HEK293 (cell line): ENCODE measurements around the gene OIP5.

Experiments used
- CTCF ChIA-PET: fragments of 350-600 bp; formaldehyde crosslinking; extraction: SDS; loops from one replicate; lab custom pipeline; 2021; ENCODE audit warnings: antibody characterized with exemption; lab: Yijun Ruan, JAX
- POLR2A ChIA-PET: fragments of 300-600 bp; formaldehyde crosslinking; extraction: SDS; loops from one replicate; lab custom pipeline; 2020; ENCODE audit warnings: antibody characterized with exemption, inconsistent platforms; lab: Yijun Ruan, JAX
- H3K27ac ChIP-seq: fragments of 200-500 bp; sonication (Bioruptor generic); 2 replicates; pipeline ENCODE4 v1.5.1; 2014; ENCODE audit warnings: low read depth, low read length, control low read depth, inconsistent platforms; ENCODE audit errors: extremely low read depth
- H3K36me3 ChIP-seq, 2 experiments: fragments of 200-500 bp in 1 of 2; sonication (Bioruptor generic) in 1 of 2; 1 replicate in 1 of 2; 2 replicates in 1 of 2; pipeline ENCODE4 v1.5.1; 2014 to 2017; ENCODE audit warnings: inconsistent platforms in 2 of 2, low read length in 2 of 2; ENCODE audit not compliant: control insufficient read depth in 2 of 2, insufficient read depth in 1 of 2
- H3K4me1 ChIP-seq: fragments of 200-500 bp; sonication (Bioruptor generic); 2 replicates; pipeline ENCODE4 v1.5.1; 2014; ENCODE audit warnings: mild to moderate bottlenecking, low read length, inconsistent platforms; ENCODE audit not compliant: control insufficient read depth, insufficient read depth
- H3K4me3 ChIP-seq: 2 replicates; pipeline ENCODE4 v1.5.1; 2011; ENCODE audit warnings: low read depth, mild to moderate bottlenecking, control low read depth, low read length, moderate library complexity
- H3K9me3 ChIP-seq: fragments of 200-500 bp; sonication (Bioruptor generic); 2 replicates; pipeline ENCODE4 v1.5.1; 2014; ENCODE audit warnings: low read depth, low read length, inconsistent platforms; ENCODE audit not compliant: control insufficient read depth, insufficient read depth
- ATF2 ChIP-seq: fragments of 450-650 bp; formaldehyde crosslinking; IDR thresholded peaks from 2 replicates; pipeline ENCODE4 v1.5.1; 2016; ENCODE audit warnings: missing biosample characterization, missing genetic modification characterization, low read depth
- ELK4 ChIP-seq: IDR thresholded peaks from 2 replicates; pipeline ENCODE4 v1.6.1; 2011; ENCODE audit warnings: mild to moderate bottlenecking, low read depth, low read length, borderline replicate concordance
- GFI1B ChIP-seq: fragments of 450-650 bp; formaldehyde crosslinking; IDR thresholded peaks from 2 replicates; pipeline ENCODE4 v1.5.1; 2016; ENCODE audit warnings: missing biosample characterization, missing genetic modification characterization
- HIC1 ChIP-seq: fragments of 450-650 bp; formaldehyde crosslinking; IDR thresholded peaks from 2 replicates; pipeline ENCODE4 v1.5.1; 2016; ENCODE audit warnings: missing biosample characterization, missing genetic modification characterization
- IKZF3 ChIP-seq: fragments of 450-650 bp; IDR thresholded peaks from 2 replicates; pipeline ENCODE4 v1.5.0; 2018; ENCODE audit warnings: missing biosample characterization, mild to moderate bottlenecking, missing genetic modification characterization, moderate library complexity
- PATZ1 ChIP-seq: fragments of 450-650 bp; formaldehyde crosslinking; IDR thresholded peaks from 2 replicates; pipeline ENCODE4 v1.5.1; 2016; ENCODE audit warnings: missing biosample characterization, missing genetic modification characterization
- SCRT2 ChIP-seq: fragments of 450-650 bp; formaldehyde crosslinking; IDR thresholded peaks from 2 replicates; pipeline ENCODE4 v1.5.1; 2016; ENCODE audit warnings: missing biosample characterization, missing genetic modification characterization
- SP3 ChIP-seq: fragments of 450-650 bp; formaldehyde crosslinking; IDR thresholded peaks from 2 replicates; pipeline ENCODE4 v1.5.1; 2016; ENCODE audit warnings: missing biosample characterization, missing genetic modification characterization
- TCF7L2 ChIP-seq: IDR thresholded peaks from 2 replicates; pipeline ENCODE4 v1.6.1; 2011; ENCODE audit warnings: low read depth, mild to moderate bottlenecking, inconsistent platforms, low read length, moderate library complexity, borderline replicate concordance
- ZBTB11 ChIP-seq: fragments of 450-650 bp; formaldehyde crosslinking; conservative IDR thresholded peaks from 2 replicates; pipeline ENCODE4 v1.5.1; 2016; ENCODE audit warnings: low read depth, missing biosample characterization, missing genetic modification characterization
- ZFHX2 ChIP-seq: fragments of 450-650 bp; formaldehyde crosslinking; conservative IDR thresholded peaks from 2 replicates; pipeline ENCODE4 v1.5.1; 2016; ENCODE audit warnings: missing biosample characterization, missing genetic modification characterization
- ZNF175 ChIP-seq: fragments of 450-650 bp; formaldehyde crosslinking; IDR thresholded peaks from 2 replicates; pipeline ENCODE4 v1.5.1; 2016; ENCODE audit warnings: missing biosample characterization, missing genetic modification characterization
- ZNF221 ChIP-seq: fragments of 450-650 bp; formaldehyde crosslinking; IDR thresholded peaks from 2 replicates; pipeline ENCODE4 v1.5.1; 2017; ENCODE audit warnings: missing biosample characterization, missing genetic modification characterization, borderline replicate concordance
- ZNF394 ChIP-seq: fragments of 450-650 bp; formaldehyde crosslinking; IDR thresholded peaks from 2 replicates; pipeline ENCODE4 v1.5.1; 2016; ENCODE audit warnings: missing biosample characterization, missing genetic modification characterization, mild to moderate bottlenecking, moderate library complexity, borderline replicate concordance
- ZNF404 ChIP-seq: fragments of 450-650 bp; formaldehyde crosslinking; IDR thresholded peaks from 2 replicates; pipeline ENCODE4 v1.5.1; 2017; ENCODE audit warnings: missing biosample characterization, missing genetic modification characterization
- ZNF510 ChIP-seq: fragments of 450-650 bp; formaldehyde crosslinking; IDR thresholded peaks from 2 replicates; pipeline ENCODE4 v1.5.1; 2018; ENCODE audit warnings: mild to moderate bottlenecking, missing genetic modification characterization, missing biosample characterization; ENCODE audit not compliant: insufficient replicate concordance
- ZNF555 ChIP-seq: fragments of 450-650 bp; formaldehyde crosslinking; conservative IDR thresholded peaks from 2 replicates; pipeline ENCODE4 v1.5.1; 2017; ENCODE audit warnings: missing biosample characterization, mild to moderate bottlenecking, missing genetic modification characterization, inconsistent platforms
- ZNF639 ChIP-seq: fragments of 450-650 bp; formaldehyde crosslinking; IDR thresholded peaks from 2 replicates; pipeline ENCODE4 v1.5.1; 2016; ENCODE audit warnings: missing biosample characterization, missing genetic modification characterization
- ZNF664 ChIP-seq: fragments of 450-650 bp; formaldehyde crosslinking; IDR thresholded peaks from 2 replicates; pipeline ENCODE4 v1.5.1; 2016; ENCODE audit warnings: missing biosample characterization, missing genetic modification characterization
- ZNF692 ChIP-seq: fragments of 450-650 bp; formaldehyde crosslinking; IDR thresholded peaks from 2 replicates; pipeline ENCODE4 v1.5.1; 2016; ENCODE audit warnings: missing biosample characterization, missing genetic modification characterization
- ZNF747 ChIP-seq: fragments of 450-650 bp; formaldehyde crosslinking; IDR thresholded peaks from 2 replicates; pipeline ENCODE4 v1.5.1; 2016; ENCODE audit warnings: missing biosample characterization, missing genetic modification characterization
- ZNF777 ChIP-seq: fragments of 450-650 bp; formaldehyde crosslinking; IDR thresholded peaks from 2 replicates; pipeline ENCODE4 v1.5.1; 2017; ENCODE audit warnings: missing biosample characterization, missing genetic modification characterization, borderline replicate concordance
- ZNF792 ChIP-seq: fragments of 450-650 bp; formaldehyde crosslinking; IDR thresholded peaks from 2 replicates; pipeline ENCODE4 v1.5.1; 2016; ENCODE audit warnings: missing biosample characterization, missing genetic modification characterization

The OIP5 gene

GRCh38 chr15:41288464-41288863 is 43.9 kb downstream of the OIP5 start (continued):
- TF ChIP-seq ZNF555 (tag by site-specific recombination) (no peak), ZNF404 (tag by site-specific recombination) (no peak), ZNF692 (tag by site-specific recombination) (no peak), ELK4 (no peak), ATF2 (tag by site-specific recombination) (peak; percentile 40; the same call in 1 of the 2 replicates), ZNF747 (tag by site-specific recombination) (no peak), PATZ1 (tag by site-specific recombination) (no peak), ZNF221 (tag by site-specific recombination) (no peak), ZNF639 (no peak), ZFHX2 (tag by site-specific recombination) (no peak), ZNF175 (no peak), ZNF777 (tag by site-specific recombination) (no peak), ZNF792 (tag by site-specific recombination) (no peak)

GRCh38 chr15:41286665-41287333 is 45.6 kb downstream of the OIP5 start:
- ChIA-PET CTCF (interaction anchor here (0.6 to 1.3 kb wide), 3 partner anchors 19 to 381 kb away, joined by 3 to 4 read pairs (median 3); partner anchors contain the start of gene CHP1), POLR2A (no interaction called here)
- H3K36me3 ChIP-seq = peaks cover 37 to 54% of the 10 kb centered on the region in 2 experiments; a peak in 2 of 3 replicates
- H3K4me1 ChIP-seq = no peaks in the 10 kb centered on the region
- no peak overlapping the region for H3K4me3 ChIP-seq
- no peak overlapping the region for H3K27ac ChIP-seq
- H3K9me3 ChIP-seq = no peaks in the 10 kb centered on the region
- TF ChIP-seq ZBTB11 (tag by site-specific recombination) = no peak
- TF ChIP-seq SP3 (tag by site-specific recombination) = no peak
- TF ChIP-seq ZNF777 (tag by site-specific recombination) = no peak
- TF ChIP-seq ZNF664 = no peak
- no peak for TF ChIP-seq TCF7L2
- no peak for TF ChIP-seq SCRT2 (tag by site-specific recombination)
- no peak for TF ChIP-seq GFI1B (tag by site-specific recombination)
- no peak for TF ChIP-seq ZNF394
- TF ChIP-seq IKZF3 (tag by site-specific recombination) = no peak
- TF ChIP-seq ZNF510 (tag by site-specific recombination) = no peak
- no peak for TF ChIP-seq HIC1
